Vagina (tissue), 2 donors: Measurements from ENCODE around the gene PDE9A.

ENCODE experiments used
- CTCF ChIP-seq, 3 experiments: fragments of 450-650 bp in 2 of 3; fragments of 200-600 bp in 1 of 3; sonication (generic) in 1 of 3; IDR thresholded peaks; one replicate each; pipeline ENCODE4 v1.5.1; 2017 to 2019; ENCODE audit warnings: antibody characterized with exemption in 3 of 3, mild to moderate bottlenecking in 2 of 3, moderate library complexity in 2 of 3
- POLR2AphosphoS5 ChIP-seq, 2 donors: sonication (generic); formaldehyde crosslinking; IDR thresholded peaks; one replicate each; pipeline ENCODE4 v1.9.0; 2017; ENCODE audit warnings: antibody characterized with exemption in 2 of 2, mild to moderate bottlenecking in 2 of 2, low read depth in 1 of 2; ENCODE audit not compliant: insufficient read depth in 1 of 2

- no peak for TF ChIP-seq CTCF (IDR thresholded peaks at IDR 0.05)
- TF ChIP-seq POLR2AphosphoS5 (IDR thresholded peaks at IDR 0.05; ENCODE audit: insufficient read depth in 1 of 2, low read depth in 1 of 2): no peak
Observed at GRCh38 chr21:42668298-42668992, 15.0 kb downstream of the PDE9A start.
